ENCODE results near the gene GMPPB.

The GMPPB gene

DNA sequence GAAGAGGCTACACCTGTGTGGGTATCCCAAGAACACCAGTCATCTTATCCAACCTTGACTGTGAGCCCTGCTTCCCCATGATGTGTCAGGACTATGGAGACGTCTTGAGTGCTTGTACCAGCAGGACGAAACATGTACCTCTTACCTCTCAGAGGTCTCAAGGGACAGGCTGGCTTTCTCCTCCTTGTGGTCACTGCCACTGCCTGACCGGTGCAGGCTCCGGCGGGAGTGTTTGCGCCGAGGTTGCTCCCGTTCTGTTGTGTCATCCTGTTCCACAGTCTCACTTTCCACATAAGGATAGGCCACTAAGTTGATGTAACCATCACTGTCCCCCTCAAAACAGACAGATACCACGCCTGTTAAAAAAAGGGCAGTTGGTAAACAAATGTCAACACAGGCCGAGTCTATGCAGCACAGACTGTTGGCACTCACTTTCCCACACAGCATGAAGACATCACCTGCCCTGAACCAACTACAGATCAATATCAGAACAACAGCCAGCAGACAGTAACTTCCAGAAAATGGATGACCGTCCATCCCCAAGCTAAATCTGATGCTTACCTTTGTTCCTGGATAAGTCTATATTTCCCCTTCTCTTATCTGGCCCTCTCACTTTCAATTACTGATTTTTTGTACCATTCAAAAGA lies 14.4 kb upstream of the GMPPB start:
- TF ChIP-seq, protein P1, sequence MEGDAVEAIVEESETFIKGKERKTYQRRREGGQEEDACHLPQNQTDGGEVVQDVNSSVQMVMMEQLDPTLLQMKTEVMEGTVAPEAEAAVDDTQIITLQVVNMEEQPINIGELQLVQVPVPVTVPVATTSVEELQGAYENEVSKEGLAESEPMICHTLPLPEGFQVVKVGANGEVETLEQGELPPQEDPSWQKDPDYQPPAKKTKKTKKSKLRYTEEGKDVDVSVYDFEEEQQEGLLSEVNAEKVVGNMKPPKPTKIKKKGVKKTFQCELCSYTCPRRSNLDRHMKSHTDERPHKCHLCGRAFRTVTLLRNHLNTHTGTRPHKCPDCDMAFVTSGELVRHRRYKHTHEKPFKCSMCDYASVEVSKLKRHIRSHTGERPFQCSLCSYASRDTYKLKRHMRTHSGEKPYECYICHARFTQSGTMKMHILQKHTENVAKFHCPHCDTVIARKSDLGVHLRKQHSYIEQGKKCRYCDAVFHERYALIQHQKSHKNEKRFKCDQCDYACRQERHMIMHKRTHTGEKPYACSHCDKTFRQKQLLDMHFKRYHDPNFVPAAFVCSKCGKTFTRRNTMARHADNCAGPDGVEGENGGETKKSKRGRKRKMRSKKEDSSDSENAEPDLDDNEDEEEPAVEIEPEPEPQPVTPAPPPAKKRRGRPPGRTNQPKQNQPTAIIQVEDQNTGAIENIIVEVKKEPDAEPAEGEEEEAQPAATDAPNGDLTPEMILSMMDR (IDR thresholded peaks at IDR 0.05; ENCODE audit: low read depth, low read length, missing control alignments): no peak
- Histone ChIP-seq H3K27ac (no peak overlapping the region), H3K4me3 (ENCODE audit: low read depth, low read length) (no peak overlapping the region), H3K36me3 (replicated peaks) (peaks cover 20% of the 10 kb centered on the region), H3K27me3 (replicated peaks) (no peaks in the 10 kb centered on the region)
- DNase-seq: no peak
- in situ Hi-C loops (cut with HindIII; ENCODE audit: low pct_ligation_motif_present, low sequenced_read_pairs): no loop called here

DNA sequence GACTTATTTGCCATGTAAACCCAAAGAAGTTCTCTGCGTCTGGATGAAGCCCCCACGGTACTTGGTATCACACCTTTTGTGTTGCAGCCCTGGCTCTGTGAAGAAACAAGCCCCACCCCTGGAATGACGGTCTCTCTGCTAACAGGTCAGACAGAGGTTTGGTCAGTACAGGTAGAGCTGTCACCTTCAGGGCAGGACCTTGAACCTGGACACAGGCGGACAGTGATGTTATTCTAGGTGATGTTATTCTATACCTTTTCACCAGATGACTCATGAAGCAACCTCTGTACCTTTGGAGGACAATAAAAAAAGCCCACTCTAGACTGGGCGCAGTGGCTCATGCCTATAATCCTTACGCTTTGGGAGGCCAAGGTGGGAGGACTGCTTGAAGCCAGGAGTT lies 11.0 kb upstream of the GMPPB start:
- TF ChIP-seq, protein P1 (IDR thresholded peaks at IDR 0.05; ENCODE audit: low read depth, low read length, missing control alignments): no peak
- Histone ChIP-seq H3K4me3 (ENCODE audit: low read depth, low read length) (no peak overlapping the region), H3K27me3 (replicated peaks) (no peaks in the 10 kb centered on the region), H3K27ac (no peak overlapping the region), H3K36me3 (replicated peaks) (peaks cover 31% of the 10 kb centered on the region)
- in situ Hi-C loops (cut with HindIII; ENCODE audit: low pct_ligation_motif_present, low sequenced_read_pairs): no loop called here
- DNase-seq: no peak

DNA sequence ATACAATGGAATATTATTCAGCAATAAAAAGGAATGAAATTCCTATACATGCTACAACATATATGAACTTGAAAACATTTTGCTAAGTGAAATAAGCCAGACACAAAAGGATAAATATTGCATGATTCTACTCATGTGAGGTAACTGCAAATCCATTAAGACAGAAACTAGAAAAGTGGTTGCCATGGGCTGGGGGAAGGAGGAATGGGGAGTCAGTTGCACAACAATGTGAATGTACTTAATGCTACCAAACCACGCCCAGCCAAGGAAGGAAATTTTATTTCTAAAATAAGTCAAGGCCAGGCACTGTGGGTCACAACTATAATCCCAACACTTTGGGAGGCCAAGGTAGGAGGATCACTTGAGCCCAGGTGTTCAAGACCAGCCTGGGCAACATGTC lies 9.8 kb upstream of the GMPPB start:
- Histone ChIP-seq H3K27ac (no peak overlapping the region), H3K27me3 (replicated peaks) (no peaks in the 10 kb centered on the region), H3K36me3 (replicated peaks) (peaks cover 31% of the 10 kb centered on the region), H3K4me3 (ENCODE audit: low read depth, low read length) (no peak overlapping the region)
- in situ Hi-C loops (cut with HindIII; ENCODE audit: low pct_ligation_motif_present, low sequenced_read_pairs): no loop called here
- TF ChIP-seq, protein P1 (IDR thresholded peaks at IDR 0.05; ENCODE audit: low read depth, low read length, missing control alignments): no peak
- DNase-seq: no peak

DNA sequence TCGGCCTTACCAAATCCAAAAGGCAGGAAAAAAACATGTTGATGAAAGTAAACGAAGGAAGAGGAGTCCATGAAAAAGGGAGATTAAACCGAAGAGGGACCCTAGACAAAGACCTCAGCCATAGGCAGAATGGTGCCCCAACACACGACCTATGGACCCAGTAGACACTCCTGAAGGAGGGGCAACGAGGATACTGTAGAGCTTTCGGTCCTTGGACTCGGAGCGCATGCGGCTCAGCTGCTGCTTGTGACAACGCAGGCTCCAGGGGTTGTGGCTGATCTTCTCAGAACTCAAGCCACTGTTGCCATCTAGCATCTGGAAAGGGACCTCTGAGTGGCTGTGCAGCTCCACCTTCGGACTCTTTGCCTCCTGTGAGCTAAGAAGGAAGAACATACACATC lies 8.8 kb upstream of the GMPPB start:
- TF ChIP-seq, protein P1 (IDR thresholded peaks at IDR 0.05; ENCODE audit: low read depth, low read length, missing control alignments): no peak

DNA sequence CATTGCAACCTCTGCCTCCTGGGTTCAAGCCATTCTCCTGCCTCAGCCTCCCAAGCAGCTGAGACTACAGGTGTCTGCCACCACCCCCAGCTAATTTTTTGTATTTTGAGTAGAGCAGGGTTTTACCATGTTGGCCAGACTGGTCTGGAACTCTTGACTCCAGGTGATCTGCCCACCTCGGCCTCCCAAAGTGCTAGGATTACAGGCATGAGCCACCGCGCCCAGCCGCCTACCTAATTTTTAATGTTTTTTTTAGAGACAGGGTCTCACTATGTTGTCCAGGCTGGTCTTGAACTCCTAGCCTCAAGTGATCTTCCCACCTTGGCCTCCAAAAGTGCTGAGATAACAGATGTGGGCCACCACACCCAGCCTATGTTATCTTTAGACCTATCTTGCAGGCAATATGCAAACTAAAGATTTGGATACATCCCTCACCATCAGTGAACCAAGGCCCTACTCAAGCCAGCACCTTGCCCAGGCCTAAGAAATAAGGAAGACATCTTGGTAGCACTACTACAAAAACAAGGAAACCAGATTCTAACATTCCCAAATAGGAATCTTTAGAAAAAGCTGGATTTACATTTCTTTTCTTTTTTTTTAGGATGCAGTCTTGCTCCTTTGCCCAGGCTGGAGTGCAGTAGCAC lies 6.3 kb upstream of the GMPPB start:
- H3K4me3 ChIP-seq (ENCODE audit: low read depth, low read length): no peak overlapping the region
- TF ChIP-seq, protein P1 (IDR thresholded peaks at IDR 0.05; ENCODE audit: low read depth, low read length, missing control alignments): no peak
- no peaks in the 10 kb centered on the region for H3K27me3 ChIP-seq (replicated peaks)
- no peak for DNase-seq
- no peak overlapping the region for H3K27ac ChIP-seq
- in situ Hi-C loops (cut with HindIII; ENCODE audit: low pct_ligation_motif_present, low sequenced_read_pairs): no loop called here
- peaks cover 27% of the 10 kb centered on the region for H3K36me3 ChIP-seq (replicated peaks)

More for the DNA sequence above, 8.8 kb upstream of the GMPPB start:
- in situ Hi-C loops (cut with HindIII; ENCODE audit: low pct_ligation_motif_present, low sequenced_read_pairs): no loop called here
- Histone ChIP-seq H3K27ac (no peak overlapping the region), H3K36me3 (replicated peaks) (peaks cover 27% of the 10 kb centered on the region), H3K27me3 (replicated peaks) (no peaks in the 10 kb centered on the region), H3K4me3 (ENCODE audit: low read depth, low read length) (no peak overlapping the region)
- DNase-seq: no peak
